Measurements from ENCODE around the gene CD300E. TPM values are rescaled to one million over a fixed set of nuclear protein-coding genes. Genes with fewer than 3 reads are reported as not detected.
A peak's percentile ranks its signal among the peaks of the same experiment; 100 is the strongest.

The CD300E gene
- total RNA-seq, 2 donors from 2014 or later = 0.65 to 1.4 TPM

- DNase-seq (no peak), ATAC-seq (no peak)
- intact Hi-C loops (cut with DNase I) = no loop called here
Measured at GRCh38 chr17:74604200-74604599, 19.3 kb downstream of the CD300E start.

DNA sequence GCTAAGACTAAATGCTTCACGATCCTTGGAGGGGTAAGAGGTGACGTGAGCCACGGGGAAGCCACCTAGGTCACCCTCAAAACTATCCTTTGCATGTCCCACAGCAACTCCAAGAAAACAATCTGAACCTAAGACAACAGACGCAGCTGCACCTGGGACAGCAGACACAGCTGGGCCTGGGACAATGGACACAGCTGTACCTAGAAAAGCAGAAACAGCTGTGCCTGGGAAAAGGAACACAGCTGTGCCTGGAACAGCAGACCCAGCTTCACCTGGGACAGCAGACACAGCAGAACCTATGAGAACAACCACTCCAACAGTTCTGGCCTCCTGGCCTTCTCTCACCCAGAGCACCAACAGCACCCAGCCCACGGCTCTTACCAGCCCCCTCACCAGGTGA lies 19.8 kb downstream of the CD300E start:
- no peak for DNase-seq
- intact Hi-C loops (cut with DNase I) = no loop called here
- no peak for ATAC-seq

- DNase-seq = no peak
- intact Hi-C loops (cut with DNase I) = no loop called here
- ATAC-seq = no peak
Measured at GRCh38 chr17:74603037-74603635, 20.4 kb downstream of the CD300E start.

- no peak for DNase-seq
- intact Hi-C loops (cut with DNase I) = no loop called here
- peak in 1 of 2 donors; percentile 18 for ATAC-seq
Measured at GRCh38 chr17:74601944-74602572, 21.5 kb downstream of the CD300E start.

GRCh38 chr17:74599448-74599939 lies 24.0 kb downstream of the CD300E start:
- intact Hi-C loops (cut with DNase I) = no loop called here
- no peak for DNase-seq
- ATAC-seq = peak in 1 of 2 donors; percentile 69

- DNase-seq (no peak), ATAC-seq (peak in 1 of 2 donors; percentile 40)
- intact Hi-C loops (cut with DNase I) = no loop called here
Measured at GRCh38 chr17:74599023-74599399, 24.5 kb downstream of the CD300E start.

DNA sequence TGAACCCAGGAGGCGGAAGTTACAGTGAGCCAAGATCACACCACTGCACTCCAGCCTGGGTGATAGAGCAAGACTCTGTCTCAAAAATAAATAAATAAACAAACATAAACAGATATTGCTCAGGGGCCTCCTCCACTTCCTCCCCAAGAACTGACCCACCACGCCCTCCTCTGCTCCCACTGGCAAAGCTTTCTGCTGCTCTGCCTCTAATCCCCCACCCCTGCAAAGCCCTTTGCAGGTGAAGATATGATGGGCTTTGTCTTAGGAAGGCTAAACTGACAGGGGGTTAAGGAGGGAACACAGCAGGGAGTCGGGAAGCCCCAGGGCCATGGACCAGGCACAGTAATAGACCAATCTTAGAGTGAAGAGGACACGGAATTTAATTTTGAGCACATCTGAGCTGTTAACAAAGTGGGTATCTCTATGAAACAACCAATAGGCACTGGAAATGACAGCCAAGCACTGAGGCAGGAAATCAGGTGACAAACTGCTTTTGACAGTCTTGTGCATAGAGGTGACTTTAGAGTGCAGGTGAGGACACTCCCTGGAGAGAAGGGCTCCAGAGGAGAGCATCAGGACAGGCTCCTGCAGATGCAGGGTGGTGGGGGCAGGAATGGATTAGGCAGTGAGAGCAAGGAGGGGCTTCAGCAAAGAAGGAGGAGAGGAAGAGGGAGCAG lies 25.1 kb downstream of the CD300E start:
- ATAC-seq = no peak
- no peak for DNase-seq
- intact Hi-C loops (cut with DNase I) = no loop called here

- DNase-seq = no peak
- intact Hi-C loops (cut with DNase I) = no loop called here
- ATAC-seq = no peak
Measured at GRCh38 chr17:74597069-74597790, 26.3 kb downstream of the CD300E start.

DNA sequence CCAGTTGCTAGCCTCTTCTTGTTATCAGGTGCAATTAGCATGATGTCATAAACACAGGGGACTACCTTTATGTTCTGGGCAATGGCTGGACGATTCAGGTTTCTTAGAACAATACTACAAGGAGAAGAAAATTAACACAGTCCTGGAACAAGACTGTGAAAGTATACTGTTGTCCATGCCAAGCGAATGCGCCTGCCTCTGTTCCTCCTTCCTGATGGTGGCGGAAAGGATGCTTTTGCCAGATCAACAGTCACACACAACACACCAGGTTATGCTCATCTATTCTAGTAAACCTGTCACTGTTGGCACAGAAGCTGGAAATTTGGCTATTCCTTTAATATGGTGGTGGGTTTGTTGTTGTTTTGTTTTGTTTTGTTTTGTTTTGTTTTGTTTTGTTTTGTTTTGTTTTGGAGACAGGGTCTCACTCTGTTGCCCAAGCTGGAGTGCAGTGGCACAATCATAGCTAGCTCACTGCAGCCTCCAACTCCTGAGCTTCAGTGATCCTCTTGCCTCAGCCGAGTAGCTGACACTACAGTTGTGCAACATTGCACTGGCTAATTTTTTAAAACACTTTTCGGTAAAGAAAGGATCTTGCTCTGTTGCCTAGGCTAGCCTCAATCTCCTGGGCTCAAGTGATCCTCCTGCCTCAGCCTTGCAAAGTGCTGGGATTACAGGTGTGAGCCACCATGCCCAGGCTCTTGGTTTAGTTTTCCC lies 28.3 kb downstream of the CD300E start:
- no peak for ATAC-seq
- no peak for DNase-seq
- intact Hi-C loops (cut with DNase I) = no loop called here

DNA sequence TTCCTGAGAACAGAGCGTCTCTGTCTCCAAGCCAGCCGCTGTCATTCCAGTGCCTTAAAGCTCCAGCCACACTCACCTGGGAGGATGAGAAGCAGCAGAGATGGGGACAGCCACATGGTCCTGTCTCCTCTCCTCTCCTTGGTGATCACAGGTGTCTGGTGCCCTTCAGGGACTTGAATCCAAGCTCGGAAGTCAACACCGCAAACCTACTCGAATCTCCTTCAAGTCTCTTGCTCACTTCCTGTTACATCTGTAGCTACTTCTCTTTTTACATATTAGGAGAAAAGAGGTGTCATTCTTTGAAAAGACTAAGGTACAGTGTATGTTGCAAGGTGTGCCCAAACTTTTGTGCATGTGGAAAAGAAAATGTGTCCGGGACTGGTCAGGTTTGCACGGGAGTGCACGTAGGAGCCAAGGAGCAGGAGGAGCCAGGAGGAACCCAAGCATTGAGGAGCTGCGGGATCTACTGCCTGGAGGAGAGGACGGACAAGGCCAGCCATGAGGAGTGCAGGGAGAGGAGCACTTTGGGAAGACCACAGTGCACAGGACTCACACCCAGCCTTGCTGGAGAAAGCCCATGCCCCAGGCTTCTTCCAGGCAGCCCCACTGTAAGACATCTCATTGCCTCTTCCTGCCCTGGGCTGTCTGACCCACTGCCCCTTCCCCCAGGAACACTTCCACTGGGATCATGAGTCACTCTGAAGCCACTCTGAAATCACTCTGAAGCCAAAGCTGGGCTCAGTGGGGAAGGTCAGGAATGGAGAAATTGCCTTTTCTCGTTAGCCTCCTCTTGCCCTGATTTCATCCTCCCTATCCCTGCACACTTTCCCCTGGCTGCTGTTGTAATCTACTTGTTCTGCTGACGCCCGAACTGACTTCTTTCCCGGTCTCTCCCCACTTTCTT lies 31.2 kb downstream of the CD300E start, which contains the start of gene CD300LD:
CD300LD (minus strand) TSS at position 197 of the 904 bp plus-strand sequence; CDS start at position 116, 81 bp downstream.
- no peak for ATAC-seq
- intact Hi-C loops (cut with DNase I) = no loop called here
- DNase-seq = no peak

- DNase-seq (no peak), ATAC-seq (no peak)
- intact Hi-C loops (cut with DNase I) = no loop called here
Measured at GRCh38 chr17:74591503-74591902, 32.0 kb downstream of the CD300E start.

GRCh38 chr17:74585711-74586110 lies 37.8 kb downstream of the CD300E start:
- intact Hi-C loops (cut with DNase I) = no loop called here
- ATAC-seq = no peak
- no peak for DNase-seq

GRCh38 chr17:74584292-74585060 lies 39.1 kb downstream of the CD300E start:
- intact Hi-C loops (cut with DNase I) = no loop called here

GRCh38 chr17:74582633-74583032 lies 40.9 kb downstream of the CD300E start:
- ATAC-seq (peak; percentile 30 to 94), DNase-seq (no peak)
- intact Hi-C loops (cut with DNase I) = no loop called here

More at GRCh38 chr17:74584292-74585060, 39.1 kb downstream of the CD300E start:
- ATAC-seq (no peak), DNase-seq (no peak)

DNA sequence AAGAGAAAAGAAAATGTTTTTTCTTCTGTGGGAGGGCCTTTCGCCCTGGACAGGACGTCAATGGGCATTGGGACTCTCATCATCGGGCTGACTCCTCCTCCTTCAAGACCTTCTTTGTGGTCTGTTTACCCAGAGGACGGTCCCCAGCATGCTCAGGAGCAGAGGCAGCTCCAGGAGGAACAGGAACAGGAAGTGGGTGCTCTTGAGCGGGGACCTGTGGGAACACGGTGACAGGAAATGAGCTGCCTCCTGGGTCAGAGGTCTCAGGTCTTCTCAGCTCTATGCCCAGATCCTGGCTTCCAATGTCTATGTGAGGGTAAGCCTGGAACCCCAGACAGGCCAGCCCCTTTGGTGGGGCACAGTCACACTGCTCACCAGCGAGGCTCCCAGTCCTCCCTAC lies 43.6 kb downstream of the CD300E start:
- DNase-seq = no peak
- intact Hi-C loops (cut with DNase I) = no loop called here
- ATAC-seq = no peak

DNA sequence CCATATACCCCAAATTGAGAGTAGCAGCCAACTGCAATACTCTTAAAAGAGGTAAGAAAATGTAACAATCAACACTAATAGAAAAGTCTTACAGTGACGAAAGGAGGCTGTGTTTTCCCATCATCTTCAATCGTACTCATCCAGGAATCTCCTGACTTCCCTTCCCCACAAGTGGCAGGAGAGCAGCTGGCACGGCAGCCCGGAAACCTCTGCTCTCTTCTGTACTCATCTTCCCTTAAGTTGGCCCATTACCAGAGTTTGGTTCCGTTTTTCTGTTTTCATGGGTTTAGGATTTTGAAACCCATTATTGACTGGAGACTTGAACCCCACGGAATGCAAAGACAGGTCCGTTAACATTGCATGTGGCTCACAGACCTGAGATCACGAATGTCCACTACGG lies 44.6 kb downstream of the CD300E start:
- intact Hi-C loops (cut with DNase I) = no loop called here
- DNase-seq (no peak), ATAC-seq (no peak)

DNA sequence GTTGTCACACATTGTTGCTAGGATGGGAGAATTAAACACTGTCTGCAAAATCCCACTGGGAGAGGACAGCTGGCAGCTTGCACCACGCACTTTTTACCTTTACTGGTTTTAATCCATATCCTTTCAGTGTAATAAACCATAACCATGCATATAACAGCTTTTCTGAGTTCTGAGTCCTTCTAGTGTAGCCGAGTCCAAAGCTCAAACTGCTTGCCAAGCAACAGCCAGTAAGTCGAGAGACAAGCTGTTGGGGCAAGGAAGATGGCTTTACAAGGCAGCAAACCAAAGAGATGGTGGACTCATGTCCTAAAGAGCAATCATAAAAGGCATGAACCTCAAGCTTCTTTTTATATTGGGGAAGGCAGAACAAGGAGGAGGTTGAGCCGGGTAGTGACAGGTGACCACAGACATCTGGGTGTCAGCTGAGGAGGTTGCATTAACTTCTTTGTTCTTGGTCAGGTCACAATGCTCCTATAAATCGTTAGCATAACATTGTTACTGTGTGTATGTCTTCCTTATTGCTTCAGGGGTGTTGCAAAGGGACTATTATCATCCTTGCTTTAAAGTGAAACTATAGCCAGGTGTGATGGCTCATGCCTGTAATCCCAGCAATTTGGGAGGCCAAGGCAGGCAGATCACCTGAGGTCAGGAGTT lies 48.9 kb downstream of the CD300E start:
- DNase-seq (no peak), ATAC-seq (no peak)
- intact Hi-C loops (cut with DNase I) = no loop called here

Measured in left cardiac atrium (tissue), 4 donors.